CD4-positive, alpha-beta memory T cell (primary cell): ENCODE measurements around the gene FMN1. TPM values are rescaled to one million over a fixed set of nuclear protein-coding genes. Genes with fewer than 3 reads are reported as not detected.

Experiments
- CTCF ChIA-PET: fragments of 350-600 bp; sonication (Branson Sonifier 250); formaldehyde crosslinking; loops from one replicate; lab custom pipeline; 2021; ENCODE audit warnings: inconsistent platforms; ENCODE audit not compliant: partially characterized antibody; lab: Charles Lee
- POLR2A ChIA-PET: fragments of 350-600 bp; sonication (Branson Sonifier 250); formaldehyde crosslinking; loops from one replicate; lab custom pipeline; 2021; ENCODE audit not compliant: partially characterized antibody; lab: Charles Lee
- DNase-seq, 5 donors: peaks; one replicate each; pipeline versions ENCODE4 v3.0.0 to v3.0.0-alpha.2; 2020 to 2022; ENCODE audit warnings: mixed read lengths in 1 of 5
- H3K27ac ChIP-seq: one replicate; pipeline ENCODE4 v1.7.0; 2013; ENCODE audit warnings: low read depth, low read length
- H3K27me3 ChIP-seq: 2 replicates; pipeline ENCODE4 v1.7.0; 2013; ENCODE audit warnings: mild to moderate bottlenecking, low read length, moderate library complexity; ENCODE audit not compliant: insufficient read depth
- H3K36me3 ChIP-seq: 2 replicates; pipeline ENCODE4 v1.7.0; 2013; ENCODE audit warnings: mild to moderate bottlenecking, low read length, moderate library complexity; ENCODE audit not compliant: insufficient read depth
- H3K4me1 ChIP-seq: 2 replicates; pipeline ENCODE4 v1.7.0; 2013; ENCODE audit warnings: mild to moderate bottlenecking, low read length, moderate library complexity; ENCODE audit not compliant: insufficient read depth
- H3K4me3 ChIP-seq, 2 donors: one replicate each; pipeline ENCODE4 v1.7.0; 2013; ENCODE audit warnings: low read length in 2 of 2, mild to moderate bottlenecking in 1 of 2
- H3K9me3 ChIP-seq, 2 donors: one replicate each; pipeline ENCODE4 v1.7.0; 2013; ENCODE audit warnings: low read length in 2 of 2, control low read depth in 1 of 2; ENCODE audit not compliant: control insufficient read depth in 1 of 2
- H3K27ac Mint-ChIP-seq, 7 donors: one replicate each; pipeline ENCODE4 v1.8.0; 2020 to 2021; ENCODE audit warnings: mixed read lengths in 7 of 7, mild to moderate bottlenecking in 6 of 7, inconsistent platforms in 3 of 7, moderate library complexity in 3 of 7
- H3K27me3 Mint-ChIP-seq, 2 donors: one replicate each; pipeline ENCODE4 v1.8.0; 2020 to 2021; ENCODE audit warnings: mixed read lengths in 2 of 2
- H3K36me3 Mint-ChIP-seq, 2 donors: one replicate each; pipeline ENCODE4 v1.8.0; 2020 to 2021; ENCODE audit warnings: mixed read lengths in 2 of 2, inconsistent platforms in 1 of 2, mild to moderate bottlenecking in 1 of 2
- H3K4me1 Mint-ChIP-seq, 4 donors: one replicate each; pipeline ENCODE4 v1.8.0; 2020 to 2021; ENCODE audit warnings: mixed read lengths in 4 of 4, mild to moderate bottlenecking in 1 of 4
- H3K4me3 Mint-ChIP-seq, 8 donors: one replicate each; pipeline ENCODE4 v1.8.0; 2020 to 2021; ENCODE audit warnings: mixed read lengths in 8 of 8, mild to moderate bottlenecking in 7 of 8, moderate library complexity in 6 of 8, inconsistent platforms in 3 of 8
- H3K9me3 Mint-ChIP-seq, 8 donors: one replicate each; pipeline ENCODE4 v1.8.0; 2020 to 2021; ENCODE audit warnings: mixed read lengths in 8 of 8, mild to moderate bottlenecking in 5 of 8, inconsistent platforms in 3 of 8, moderate library complexity in 1 of 8
- intact Hi-C: fragments of 100-400 bp; cut with micrococcal nuclease; formaldehyde crosslinking; loops from one replicate; pipeline ENCODE4 v1.15.1; 2023
- polyA plus RNA-seq, 2 donors: library from polyadenylated mRNA; unstranded; fragments of 300-500 nt; fragmentation: Illumina TruSeq; gene quantifications; one replicate each; pipeline ENCODE4 v1.2.3, GENCODE V29; 2021
- total RNA-seq, 2 experiments: library from RNA; stranded (reverse); gene quantifications; one replicate each; pipeline ENCODE4 v1.2.3, GENCODE V29; 2021

FMN1 gene
- total and polyA plus RNA-seq, 4 experiments from 2014 or later = 0.02 to 0.84 (median 0.38) TPM

DNA sequence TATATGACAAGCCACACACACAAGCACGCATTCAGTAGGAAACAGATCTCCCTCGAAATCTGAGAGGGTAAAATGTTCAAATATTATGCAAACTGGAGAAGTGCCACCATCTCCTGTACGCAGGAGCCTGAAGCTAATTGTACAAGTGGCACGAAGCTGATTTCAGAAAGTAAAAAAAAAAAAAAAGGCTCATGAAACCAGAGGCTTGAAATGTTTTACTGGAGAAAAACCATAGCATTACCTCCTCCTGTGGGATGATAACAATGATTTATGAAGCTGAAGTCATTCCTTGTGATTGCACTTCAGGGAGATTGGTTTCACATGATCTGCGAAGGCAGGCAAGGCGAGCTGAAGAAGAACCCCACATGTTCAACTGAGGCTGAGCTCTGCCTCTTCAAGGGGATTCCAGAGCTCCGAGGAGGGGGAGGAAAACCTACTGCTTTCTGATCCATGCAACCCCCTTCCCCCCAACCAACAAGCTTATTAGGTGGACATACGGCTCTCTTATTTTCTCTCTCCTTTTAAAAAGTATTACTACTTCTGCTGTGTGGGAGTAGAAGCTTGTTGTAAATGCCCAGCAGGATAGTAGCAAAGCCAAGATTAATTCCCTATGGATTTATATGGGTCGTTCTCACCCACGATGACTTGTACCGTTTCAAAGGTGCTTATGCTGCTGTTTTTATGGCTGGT lies 375.6 kb downstream of the FMN1 start:
- no peak for DNase-seq
- no peak overlapping the region for H3K4me3 Mint-ChIP-seq
- CTCF ChIA-PET = no interaction called here
- no peak overlapping the region for H3K27ac ChIP-seq
- H3K9me3 Mint-ChIP-seq = no peaks in the 10 kb centered on the region
- H3K9me3 ChIP-seq = no peaks in the 10 kb centered on the region
- peaks cover 1 to 3% of the 10 kb centered on the region in 2 donors for H3K27me3 Mint-ChIP-seq
- H3K36me3 Mint-ChIP-seq = no peaks in the 10 kb centered on the region
- no peaks in the 10 kb centered on the region for H3K4me1 Mint-ChIP-seq
- no peaks in the 10 kb centered on the region for H3K36me3 ChIP-seq
- intact Hi-C loops = no loop called here
- H3K27ac Mint-ChIP-seq = no peak overlapping the region
- H3K4me1 ChIP-seq = no peaks in the 10 kb centered on the region
- no peaks in the 10 kb centered on the region for H3K27me3 ChIP-seq
- POLR2A ChIA-PET = no interaction called here
- H3K4me3 ChIP-seq = no peak overlapping the region

DNA sequence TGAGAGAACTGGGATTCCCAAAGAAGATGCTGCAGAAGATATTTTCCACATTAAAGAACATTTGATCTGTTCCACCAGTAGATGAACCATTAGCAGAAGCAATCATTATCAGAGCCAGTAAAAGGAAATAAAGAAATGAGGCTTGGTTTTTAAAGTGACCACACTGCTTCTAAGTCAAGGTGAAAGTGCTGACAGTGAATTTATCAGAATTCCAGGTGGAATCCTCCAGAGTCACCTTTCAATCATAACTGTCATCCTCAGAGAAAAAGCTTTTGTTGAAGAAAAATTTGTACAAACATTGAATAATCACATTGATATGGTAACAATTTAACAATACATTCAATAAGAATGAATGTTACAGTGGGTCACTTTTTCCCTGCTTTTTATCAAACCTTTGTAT lies 376.9 kb downstream of the FMN1 start:
- Mint-ChIP-seq H3K9me3 (no peaks in the 10 kb centered on the region), H3K36me3 (no peaks in the 10 kb centered on the region), H3K4me1 (no peaks in the 10 kb centered on the region), H3K27ac (no peak overlapping the region), H3K4me3 (no peak overlapping the region), H3K27me3 (peaks cover 2 to 5% of the 10 kb centered on the region in 2 donors)
- ChIA-PET POLR2A (no interaction called here), CTCF (no interaction called here)
- H3K36me3 ChIP-seq = no peaks in the 10 kb centered on the region
- intact Hi-C loops = no loop called here
- H3K27me3 ChIP-seq = no peaks in the 10 kb centered on the region
- no peaks in the 10 kb centered on the region for H3K9me3 ChIP-seq
- H3K27ac ChIP-seq = no peak overlapping the region
- DNase-seq = no peak
- no peak overlapping the region for H3K4me3 ChIP-seq
- no peaks in the 10 kb centered on the region for H3K4me1 ChIP-seq

DNA sequence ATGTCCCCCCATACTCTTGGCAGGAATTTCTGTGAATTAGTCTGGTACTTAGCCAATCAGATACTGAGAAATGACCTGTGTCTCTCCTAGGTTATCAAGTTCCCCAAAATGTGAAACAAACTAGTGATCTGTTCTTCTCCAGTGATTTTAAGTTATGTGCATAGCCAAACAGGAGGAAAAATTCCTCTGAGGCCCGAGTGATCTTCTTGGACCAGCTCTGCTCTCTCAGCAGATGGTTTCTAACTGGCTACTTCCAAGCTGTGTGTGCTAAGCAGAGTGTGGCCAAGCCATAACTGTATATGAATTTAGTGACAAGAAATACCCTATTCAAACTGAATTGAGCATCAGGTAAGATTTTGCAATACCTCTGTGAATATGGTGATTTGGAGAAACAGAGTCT lies 387.2 kb downstream of the FMN1 start:
- Histone ChIP-seq H3K36me3 (no peaks in the 10 kb centered on the region), H3K27ac (no peak overlapping the region), H3K4me1 (no peaks in the 10 kb centered on the region), H3K9me3 (no peaks in the 10 kb centered on the region), H3K27me3 (no peaks in the 10 kb centered on the region), H3K4me3 (no peak overlapping the region)
- Mint-ChIP-seq H3K9me3 (peaks cover 0 to 7% (median 1%) of the 10 kb centered on the region in 8 donors), H3K27ac (no peak overlapping the region), H3K36me3 (no peaks in the 10 kb centered on the region), H3K4me1 (peaks cover 0 to 6% (median 2%) of the 10 kb centered on the region in 4 donors), H3K4me3 (no peak overlapping the region), H3K27me3 (peaks cover 4 to 6% of the 10 kb centered on the region in 2 donors)
- no peak for DNase-seq
- intact Hi-C loops = no loop called here
- ChIA-PET POLR2A (no interaction called here), CTCF (no interaction called here)

- H3K27me3 Mint-ChIP-seq = peaks cover 2 to 4% of the 10 kb centered on the region in 2 donors
- peaks cover 0 to 7% (median 3%) of the 10 kb centered on the region in 4 donors for H3K4me1 Mint-ChIP-seq
- H3K9me3 ChIP-seq = no peaks in the 10 kb centered on the region
- H3K27ac Mint-ChIP-seq = no peak overlapping the region
- no peak overlapping the region for H3K4me3 ChIP-seq
- H3K4me1 ChIP-seq = no peaks in the 10 kb centered on the region
- no peak overlapping the region for H3K4me3 Mint-ChIP-seq
- no peaks in the 10 kb centered on the region for H3K36me3 Mint-ChIP-seq
- peaks cover 0 to 7% (median 0%) of the 10 kb centered on the region in 8 donors for H3K9me3 Mint-ChIP-seq
- no peak overlapping the region for H3K27ac ChIP-seq
- DNase-seq = no peak
- no peaks in the 10 kb centered on the region for H3K36me3 ChIP-seq
- ChIA-PET POLR2A (no interaction called here), CTCF (no interaction called here)
- intact Hi-C loops = no loop called here
- no peaks in the 10 kb centered on the region for H3K27me3 ChIP-seq
Measured at GRCh38 chr15:32803631-32804030, 390.9 kb downstream of the FMN1 start.

DNA sequence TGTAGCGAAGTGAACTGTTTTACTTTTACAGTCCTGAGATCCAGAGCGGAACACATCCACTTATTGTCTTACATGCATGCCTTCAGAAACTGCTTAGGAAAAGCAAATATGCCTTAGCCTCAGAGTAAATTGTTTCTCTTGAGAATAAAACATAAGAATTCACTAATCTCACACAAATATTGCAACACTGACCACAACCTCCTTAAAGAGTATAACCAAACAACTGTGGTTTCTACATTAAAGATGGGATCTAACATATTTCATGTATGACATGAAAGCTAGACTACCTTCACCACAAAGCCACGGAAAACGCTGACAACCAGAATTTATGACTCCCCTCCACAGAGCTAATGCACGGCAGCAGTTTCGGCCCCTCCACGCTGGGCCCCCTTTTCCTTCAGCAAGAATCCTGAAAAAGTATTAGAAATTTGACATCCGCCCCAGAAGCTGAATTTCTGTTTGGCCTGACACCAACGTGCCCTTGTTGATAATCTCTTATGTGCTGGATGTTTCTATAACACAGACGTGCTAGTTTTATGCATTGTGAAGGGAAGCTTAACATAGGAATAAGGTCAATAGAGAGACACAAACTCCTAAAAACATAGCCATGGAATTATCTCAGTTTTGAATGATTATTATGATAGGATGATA lies 392.1 kb downstream of the FMN1 start:
- peaks cover 2 to 4% of the 10 kb centered on the region in 2 donors for H3K27me3 Mint-ChIP-seq
- no peaks in the 10 kb centered on the region for H3K36me3 ChIP-seq
- H3K27me3 ChIP-seq = no peaks in the 10 kb centered on the region
- no peak overlapping the region for H3K4me3 ChIP-seq
- DNase-seq = no peak
- H3K4me1 ChIP-seq = no peaks in the 10 kb centered on the region
- H3K36me3 Mint-ChIP-seq = no peaks in the 10 kb centered on the region
- H3K4me1 Mint-ChIP-seq = peaks cover 0 to 7% (median 3%) of the 10 kb centered on the region in 4 donors
- no peak overlapping the region for H3K27ac Mint-ChIP-seq
- no peak overlapping the region for H3K4me3 Mint-ChIP-seq
- intact Hi-C loops = no loop called here
- CTCF ChIA-PET = no interaction called here
- H3K27ac ChIP-seq = no peak overlapping the region
- peaks cover 0 to 6% (median 0%) of the 10 kb centered on the region in 8 donors for H3K9me3 Mint-ChIP-seq
- POLR2A ChIA-PET = no interaction called here
- H3K9me3 ChIP-seq = no peaks in the 10 kb centered on the region

GRCh38 chr15:32799936-32800535 lies 394.5 kb downstream of the FMN1 start:
- H3K36me3 Mint-ChIP-seq = no peaks in the 10 kb centered on the region
- H3K27me3 Mint-ChIP-seq = peaks cover 0 to 2% of the 10 kb centered on the region in 2 donors
- Histone ChIP-seq H3K9me3 (no peaks in the 10 kb centered on the region), H3K27me3 (no peaks in the 10 kb centered on the region), H3K4me3 (no peak overlapping the region), H3K4me1 (no peaks in the 10 kb centered on the region), H3K36me3 (no peaks in the 10 kb centered on the region), H3K27ac (no peak overlapping the region)
- H3K4me1 Mint-ChIP-seq = peaks cover 0 to 7% (median 3%) of the 10 kb centered on the region in 4 donors
- H3K27ac Mint-ChIP-seq = no peak overlapping the region
- CTCF ChIA-PET = no interaction called here
- H3K4me3 Mint-ChIP-seq = no peak overlapping the region
- POLR2A ChIA-PET = no interaction called here
- intact Hi-C loops = no loop called here
- peaks cover 0 to 6% (median 0%) of the 10 kb centered on the region in 8 donors for H3K9me3 Mint-ChIP-seq
- DNase-seq = no peak

- H3K4me3 ChIP-seq = no peak overlapping the region
- no peaks in the 10 kb centered on the region for H3K36me3 ChIP-seq
- no peak for DNase-seq
- Mint-ChIP-seq H3K27ac (no peak overlapping the region), H3K4me3 (no peak overlapping the region), H3K4me1 (no peaks in the 10 kb centered on the region), H3K9me3 (no peaks in the 10 kb centered on the region), H3K27me3 (no peaks in the 10 kb centered on the region), H3K36me3 (no peaks in the 10 kb centered on the region)
- intact Hi-C loops = no loop called here
- no peaks in the 10 kb centered on the region for H3K9me3 ChIP-seq
- ChIA-PET CTCF (no interaction called here), POLR2A (no interaction called here)
- no peaks in the 10 kb centered on the region for H3K27me3 ChIP-seq
- H3K4me1 ChIP-seq = no peaks in the 10 kb centered on the region
- no peak overlapping the region for H3K27ac ChIP-seq
Measured at GRCh38 chr15:32796856-32797255, 397.7 kb downstream of the FMN1 start.
